LNCaP clone FGC (cell line): ENCODE results near the gene CBX4.

Experiments
- DNase-seq: peaks from one replicate; pipeline ENCODE4 v3.0.0-alpha.2; 2011; ENCODE audit warnings: low read depth
- H3K4me3 ChIP-seq: 2 replicates; pipeline ENCODE4 v1.5.1; 2011; ENCODE audit warnings: mild to moderate bottlenecking, low read depth, low read length, control low read depth
- TF ChIP-seq, protein P1 (sequence below): IDR thresholded peaks from 2 replicates; pipeline ENCODE4 v1.5.1; 2012; ENCODE audit warnings: mild to moderate bottlenecking; ENCODE audit not compliant: control insufficient read depth, insufficient read depth; ENCODE audit errors: extremely low read depth

Gene CBX4

DNA sequence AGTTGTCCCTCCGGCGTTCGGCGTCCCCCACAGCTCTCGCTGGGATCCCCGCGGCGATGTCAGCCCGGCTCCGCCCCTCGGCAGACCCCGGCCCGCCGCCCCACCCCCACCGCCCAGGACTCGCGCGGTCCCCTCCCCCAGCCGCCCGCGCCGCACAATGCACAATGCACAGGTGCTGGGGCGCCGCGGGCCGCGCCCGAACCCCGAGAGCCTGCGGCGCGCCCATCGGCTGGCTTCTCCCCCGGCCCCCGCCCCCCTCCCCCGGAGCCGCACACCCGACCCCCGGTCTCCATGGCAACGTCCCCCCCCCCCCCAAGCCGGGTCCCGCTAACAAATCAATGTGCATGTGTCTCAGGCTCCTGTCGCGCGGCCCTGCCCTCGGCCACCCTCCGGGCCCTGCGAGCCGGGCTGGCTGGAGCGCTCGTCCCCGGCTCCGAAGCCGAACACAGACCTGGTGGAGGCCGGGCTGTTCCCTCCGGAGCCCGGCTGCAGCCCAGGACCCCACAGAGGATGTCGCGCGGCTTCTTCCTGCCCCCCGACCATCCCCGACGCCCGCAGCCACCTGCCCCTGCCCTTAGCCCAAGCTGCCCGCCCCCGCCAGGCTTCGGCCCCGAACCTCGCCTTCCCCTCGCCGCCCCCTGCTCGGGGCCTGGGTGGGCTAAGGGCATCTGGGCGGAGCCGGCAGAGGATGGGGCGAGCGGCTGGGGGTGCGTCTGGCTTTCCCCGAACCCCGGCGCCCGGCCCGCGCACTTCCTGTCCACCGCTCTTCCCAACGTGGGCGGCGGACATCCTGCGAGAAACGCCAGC is 41.5 kb downstream of the CBX4 start:
- no peak for DNase-seq
- H3K4me3 ChIP-seq: peak overlapping the region; percentile 47
- TF ChIP-seq, protein P1, sequence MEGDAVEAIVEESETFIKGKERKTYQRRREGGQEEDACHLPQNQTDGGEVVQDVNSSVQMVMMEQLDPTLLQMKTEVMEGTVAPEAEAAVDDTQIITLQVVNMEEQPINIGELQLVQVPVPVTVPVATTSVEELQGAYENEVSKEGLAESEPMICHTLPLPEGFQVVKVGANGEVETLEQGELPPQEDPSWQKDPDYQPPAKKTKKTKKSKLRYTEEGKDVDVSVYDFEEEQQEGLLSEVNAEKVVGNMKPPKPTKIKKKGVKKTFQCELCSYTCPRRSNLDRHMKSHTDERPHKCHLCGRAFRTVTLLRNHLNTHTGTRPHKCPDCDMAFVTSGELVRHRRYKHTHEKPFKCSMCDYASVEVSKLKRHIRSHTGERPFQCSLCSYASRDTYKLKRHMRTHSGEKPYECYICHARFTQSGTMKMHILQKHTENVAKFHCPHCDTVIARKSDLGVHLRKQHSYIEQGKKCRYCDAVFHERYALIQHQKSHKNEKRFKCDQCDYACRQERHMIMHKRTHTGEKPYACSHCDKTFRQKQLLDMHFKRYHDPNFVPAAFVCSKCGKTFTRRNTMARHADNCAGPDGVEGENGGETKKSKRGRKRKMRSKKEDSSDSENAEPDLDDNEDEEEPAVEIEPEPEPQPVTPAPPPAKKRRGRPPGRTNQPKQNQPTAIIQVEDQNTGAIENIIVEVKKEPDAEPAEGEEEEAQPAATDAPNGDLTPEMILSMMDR: no peak

DNA sequence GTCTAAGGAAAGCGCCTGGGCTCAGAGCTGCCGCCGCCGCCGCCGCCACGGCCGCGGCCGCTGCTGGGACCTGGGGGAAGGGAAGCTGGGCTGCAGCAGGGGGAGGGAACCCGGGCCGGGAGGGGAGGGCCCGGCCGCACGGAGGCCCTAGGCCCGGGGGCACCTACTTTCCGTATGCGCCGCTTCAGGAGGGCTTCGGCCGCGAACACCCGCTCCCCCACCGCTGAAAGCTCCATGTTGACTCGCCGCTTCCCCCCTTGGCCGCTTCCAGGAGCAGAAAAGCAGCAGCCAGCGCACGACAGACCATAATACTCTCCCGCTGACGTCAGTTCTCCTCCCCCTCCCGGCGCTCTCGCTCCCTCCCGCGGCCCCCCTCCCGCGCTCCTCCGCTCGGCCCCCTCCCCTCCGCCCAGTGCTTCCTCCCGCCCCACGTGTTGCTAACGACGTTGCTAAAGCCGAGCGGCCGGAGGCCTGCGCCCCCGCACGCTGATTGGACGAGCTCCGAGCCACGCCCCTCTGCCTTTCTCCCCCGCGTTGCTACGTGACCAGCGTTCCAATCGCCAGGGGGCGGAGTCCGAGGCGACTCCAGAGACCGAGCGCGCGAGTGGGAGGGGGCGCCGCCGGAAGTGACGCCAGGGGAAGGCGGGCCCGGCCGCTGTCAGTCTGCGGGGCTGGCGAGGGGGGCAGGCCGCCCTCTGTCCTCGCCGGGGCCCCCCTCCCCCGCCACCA is 42.3 kb downstream of the CBX4 start, which contains the start of gene CBX8:
Gene CBX8 (minus strand): TSS at position 315 of the 729 bp plus-strand sequence. CDS start 79 bp downstream, at position 236.
- peak within 1 kb of the TSS; percentile 80 for H3K4me3 ChIP-seq
- TF ChIP-seq, protein P1: no peak
- DNase-seq: peak; percentile 98

DNA sequence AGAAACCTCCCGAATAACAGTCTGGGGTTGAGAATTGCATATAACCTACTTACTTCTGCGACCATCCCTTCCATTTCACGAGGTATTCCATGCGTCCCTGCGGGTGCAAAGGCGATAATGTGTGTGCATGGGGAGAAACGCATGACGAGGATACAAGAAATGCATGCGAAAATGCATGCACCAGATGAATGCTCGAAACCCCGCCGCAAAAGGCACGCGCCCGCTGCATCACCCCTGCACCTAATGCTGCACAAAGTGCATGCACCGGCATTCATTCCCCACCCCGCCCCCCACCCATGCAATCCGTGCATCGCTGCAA is 42.8 kb downstream of the CBX4 start:
- DNase-seq: no peak
- H3K4me3 ChIP-seq: peak overlapping the region; percentile 80
- TF ChIP-seq, protein P1: no peak

DNA sequence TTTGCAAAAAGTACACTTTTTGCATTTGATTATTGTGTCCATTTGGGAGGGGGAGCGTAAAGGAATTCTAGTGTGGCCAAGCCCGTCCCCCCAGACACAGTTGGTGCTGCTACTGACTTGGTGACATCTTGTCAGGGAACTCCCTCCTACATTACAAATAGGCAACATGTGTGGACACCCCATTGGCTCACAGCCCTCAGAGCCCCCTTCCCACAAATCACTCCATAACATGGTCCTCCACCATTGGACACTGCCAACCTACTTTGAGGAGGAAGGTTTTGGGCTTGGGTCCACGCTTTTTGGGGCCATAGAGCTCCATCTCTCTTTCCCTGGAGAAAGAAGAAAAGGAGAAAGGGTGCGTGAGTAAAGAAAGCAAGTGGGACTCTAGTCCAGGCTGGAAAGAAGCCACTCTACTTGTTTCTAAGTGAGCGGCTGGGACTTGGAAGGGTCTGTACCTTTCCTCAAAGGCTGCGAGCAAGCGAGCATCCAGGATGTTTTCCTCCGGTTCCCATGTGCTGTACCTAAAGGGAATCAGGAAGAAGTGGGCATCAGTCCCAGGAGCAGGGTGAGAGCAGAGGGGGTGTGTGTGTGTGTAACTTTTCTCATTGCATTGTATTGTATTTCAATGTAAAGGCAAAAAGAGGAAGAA is 43.3 kb downstream of the CBX4 start:
- TF ChIP-seq, protein P1: no peak
- H3K4me3 ChIP-seq: peak overlapping the region; percentile 80
- DNase-seq: no peak

DNA sequence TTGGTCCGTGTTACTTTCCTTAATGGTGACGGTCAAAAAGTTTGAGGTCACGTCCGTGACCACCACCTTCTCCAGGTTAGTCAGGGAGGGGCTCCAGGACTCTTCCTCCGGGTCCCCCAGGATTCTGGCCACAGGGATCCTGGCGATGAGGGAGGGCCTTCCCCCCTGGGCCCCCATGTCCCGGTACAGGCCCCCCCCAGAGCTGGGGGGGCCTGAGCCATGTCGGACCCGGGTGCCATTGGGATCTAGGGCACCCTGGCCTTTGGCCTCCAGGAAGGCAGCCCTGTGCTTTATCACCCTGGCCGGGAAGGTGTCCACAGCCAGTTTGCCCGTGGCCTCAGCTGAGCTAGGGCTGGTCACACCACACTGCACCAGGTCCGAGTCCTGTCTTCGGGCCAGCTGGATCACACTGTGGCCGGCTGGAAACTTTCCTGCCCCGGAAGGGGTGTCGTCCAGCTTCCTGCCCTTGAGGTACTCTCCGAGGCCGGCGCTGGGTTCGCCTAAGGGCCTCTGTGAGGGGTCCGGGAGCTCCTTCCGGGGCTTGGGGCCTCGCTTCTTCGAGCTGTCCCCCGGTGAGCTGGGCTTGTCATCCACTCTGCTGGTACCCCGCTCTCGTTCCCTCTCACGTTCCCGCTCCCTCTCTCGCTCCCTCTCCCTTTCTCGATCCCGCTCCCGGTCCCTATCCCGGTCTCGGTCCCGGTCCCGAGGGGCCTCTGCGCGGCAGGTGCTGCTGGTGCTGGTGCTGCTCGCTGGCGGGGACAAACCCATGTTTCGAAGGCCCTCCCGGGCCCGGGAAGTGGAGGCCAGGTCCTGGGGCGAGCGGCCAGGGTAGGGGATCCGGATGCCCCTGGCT is 44.4 kb downstream of the CBX4 start:
- TF ChIP-seq, protein P1: no peak
- no peak overlapping the region for H3K4me3 ChIP-seq
- DNase-seq: no peak

DNA sequence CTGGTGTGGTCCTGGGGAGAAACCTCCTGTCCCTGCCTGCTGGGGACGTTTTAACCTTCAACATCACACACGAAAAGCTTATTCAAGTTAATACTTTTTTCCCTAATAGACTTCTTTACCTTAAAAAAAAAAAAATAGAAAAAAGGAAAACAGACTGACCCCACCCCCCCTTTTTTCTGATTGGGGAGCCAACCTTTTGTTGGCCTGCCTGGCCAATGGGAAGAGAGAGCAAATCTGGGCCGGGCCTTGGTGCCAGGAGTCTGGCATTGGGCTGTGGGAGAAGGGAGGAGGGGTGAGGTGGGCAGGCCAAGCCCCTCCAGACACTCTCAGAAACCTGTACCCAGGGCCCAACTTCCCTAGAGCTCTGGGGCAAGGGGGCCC is 45.3 kb downstream of the CBX4 start:
- H3K4me3 ChIP-seq: no peak overlapping the region
- DNase-seq: no peak
- TF ChIP-seq, protein P1: no peak
